Measurements from ENCODE around the gene WT1. TPM values are rescaled to one million over a fixed set of nuclear protein-coding genes. Genes with fewer than 3 reads are reported as not detected.

The WT1 gene
- total RNA-seq, 1 donor from 2014 or later = not detected

GRCh38 chr11:32433101-32433913 lies 2.0 kb downstream of the WT1 start:
- peaks cover 13% of the 10 kb centered on the region for H3K4me1 Mint-ChIP-seq

DNA sequence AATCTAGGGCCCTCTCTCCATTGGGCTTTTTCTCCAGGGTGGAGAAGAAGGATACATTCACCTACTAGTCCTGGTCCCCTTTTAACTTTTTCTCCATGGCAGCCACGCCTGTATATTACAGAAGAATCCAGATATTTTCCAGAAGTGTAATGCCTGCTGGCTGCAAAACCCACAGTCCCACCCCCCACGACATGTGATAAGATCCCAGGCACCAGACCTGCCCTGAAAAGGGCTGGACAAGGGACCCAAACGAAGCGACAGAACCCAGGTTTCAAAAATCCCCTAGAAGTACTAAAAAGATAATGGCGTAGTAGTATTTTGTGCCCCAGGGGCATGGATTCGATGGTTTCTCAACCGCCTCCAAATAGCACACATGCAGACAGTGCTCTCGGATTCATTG lies 2.8 kb downstream of the WT1 start:
- intact Hi-C loops (cut with micrococcal nuclease) = no loop called here
- no peak for TF ChIP-seq CTCF (IDR thresholded peaks at IDR 0.05)
- H3K9me3 Mint-ChIP-seq = no peaks in the 10 kb centered on the region
- H3K27ac Mint-ChIP-seq = no peak overlapping the region
- peaks cover 72% of the 10 kb centered on the region for H3K27me3 Mint-ChIP-seq
- CTCF ChIA-PET = no interaction called here
- ATAC-seq (ENCODE audit: low read depth) (no peak), DNase-seq (no peak)
- no peaks in the 10 kb centered on the region for H3K36me3 Mint-ChIP-seq (ENCODE audit: low read depth)
- H3K4me1 Mint-ChIP-seq = peaks cover 11% of the 10 kb centered on the region
- no peak overlapping the region for H3K4me3 Mint-ChIP-seq
- POLR2A ChIA-PET = no interaction called here

More at GRCh38 chr11:32433101-32433913, 2.0 kb downstream of the WT1 start:
- CTCF ChIA-PET = no interaction called here
- intact Hi-C loops (cut with micrococcal nuclease) = no loop called here
- Mint-ChIP-seq H3K27me3 (peaks cover 71% of the 10 kb centered on the region), H3K9me3 (no peaks in the 10 kb centered on the region), H3K4me3 (no peak overlapping the region), H3K36me3 (ENCODE audit: low read depth) (no peaks in the 10 kb centered on the region), H3K27ac (no peak overlapping the region)
- no peak for TF ChIP-seq CTCF (IDR thresholded peaks at IDR 0.05)
- ATAC-seq (ENCODE audit: low read depth) (no peak), DNase-seq (no peak)
- POLR2A ChIA-PET = no interaction called here

- peaks cover 9% of the 10 kb centered on the region for H3K4me1 Mint-ChIP-seq
- H3K9me3 Mint-ChIP-seq = no peaks in the 10 kb centered on the region
- TF ChIP-seq CTCF (IDR thresholded peaks at IDR 0.05) = no peak
- no peak for DNase-seq
- ChIA-PET CTCF (no interaction called here), POLR2A (no interaction called here)
- ATAC-seq (ENCODE audit: low read depth) = no peak
- no peak overlapping the region for H3K4me3 Mint-ChIP-seq
- no peaks in the 10 kb centered on the region for H3K36me3 Mint-ChIP-seq (ENCODE audit: low read depth)
- intact Hi-C loops (cut with micrococcal nuclease) = no loop called here
- H3K27me3 Mint-ChIP-seq = peaks cover 67% of the 10 kb centered on the region
- H3K27ac Mint-ChIP-seq = no peak overlapping the region
Observed at GRCh38 chr11:32430568-32431381, 4.6 kb downstream of the WT1 start.

DNA sequence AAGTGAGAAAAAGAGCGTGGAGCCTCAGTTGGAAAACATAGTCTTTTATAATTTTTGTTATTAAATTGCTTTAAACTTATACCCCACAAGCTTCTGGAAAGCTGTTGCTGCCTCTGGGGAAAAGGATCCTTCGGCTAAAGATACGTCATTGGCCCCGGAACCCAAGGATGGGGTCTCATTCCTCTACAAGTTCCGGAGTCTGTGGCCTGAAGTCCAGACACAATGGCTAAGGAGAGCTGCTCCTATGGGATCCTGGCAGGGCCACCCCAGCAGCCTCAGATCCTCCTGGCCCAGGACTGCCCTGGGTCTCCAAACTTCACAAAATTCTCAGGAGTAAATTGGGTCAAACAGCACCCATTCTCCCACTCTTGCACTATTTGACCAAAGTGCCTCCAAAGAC lies 5.9 kb downstream of the WT1 start:
- H3K9me3 Mint-ChIP-seq = no peaks in the 10 kb centered on the region
- peaks cover 7% of the 10 kb centered on the region for H3K4me1 Mint-ChIP-seq
- POLR2A ChIA-PET = no interaction called here
- intact Hi-C loops (cut with micrococcal nuclease) = no loop called here
- DNase-seq (no peak), ATAC-seq (ENCODE audit: low read depth) (no peak)
- CTCF ChIA-PET = no interaction called here
- H3K27ac Mint-ChIP-seq = no peak overlapping the region
- no peak for TF ChIP-seq CTCF (IDR thresholded peaks at IDR 0.05)
- H3K4me3 Mint-ChIP-seq = no peak overlapping the region
- H3K36me3 Mint-ChIP-seq (ENCODE audit: low read depth) = no peaks in the 10 kb centered on the region
- peaks cover 75% of the 10 kb centered on the region for H3K27me3 Mint-ChIP-seq

DNA sequence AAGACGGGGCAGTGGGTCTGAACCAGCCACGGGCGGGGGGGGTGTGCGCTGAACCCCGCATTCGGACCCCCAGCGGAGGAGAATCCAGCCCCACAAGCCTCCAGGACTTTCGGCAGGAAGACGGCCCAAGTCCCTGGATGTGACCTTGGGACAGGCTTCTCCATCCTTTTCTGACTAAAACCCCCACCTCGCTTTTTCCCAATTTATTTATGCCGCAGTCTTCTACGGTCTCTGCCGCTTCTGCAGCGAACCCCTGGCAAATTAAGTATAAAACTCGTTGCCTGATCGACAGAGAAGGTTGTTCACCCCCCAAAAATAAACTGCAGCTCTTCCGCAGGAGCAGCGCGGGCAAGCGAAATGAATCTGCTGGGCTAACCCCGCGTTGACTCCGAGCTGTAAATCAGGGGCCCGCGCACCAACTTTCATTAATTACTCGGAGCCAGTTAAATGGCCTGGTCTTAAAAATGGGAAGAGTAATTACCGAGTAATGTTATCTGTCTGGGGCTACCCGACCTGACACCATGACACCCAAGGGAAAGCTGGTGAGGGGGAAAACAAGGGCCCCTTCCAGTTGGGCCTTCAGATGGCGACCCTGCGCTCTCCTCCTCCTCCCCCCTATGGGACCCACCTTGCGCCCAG lies 6.6 kb downstream of the WT1 start:
- no peaks in the 10 kb centered on the region for H3K36me3 Mint-ChIP-seq (ENCODE audit: low read depth)
- intact Hi-C loops (cut with micrococcal nuclease) = no loop called here
- ChIA-PET POLR2A (no interaction called here), CTCF (no interaction called here)
- H3K27ac Mint-ChIP-seq = no peak overlapping the region
- H3K9me3 Mint-ChIP-seq = no peaks in the 10 kb centered on the region
- H3K4me3 Mint-ChIP-seq = no peak overlapping the region
- no peak for TF ChIP-seq CTCF (IDR thresholded peaks at IDR 0.05)
- peaks cover 70% of the 10 kb centered on the region for H3K27me3 Mint-ChIP-seq
- no peak for DNase-seq
- ATAC-seq (ENCODE audit: low read depth) = no peak
- H3K4me1 Mint-ChIP-seq = peaks cover 7% of the 10 kb centered on the region

Measured in activated B cell treated with CpG ODN at 0.5 μM for 24 hours (primary cell).